SK-N-SH (cell line): ENCODE measurements around the gene ARHGAP40.

Experiments used
- CTCF ChIP-seq: fragments of 200-600 bp; sonication (generic); IDR thresholded peaks from 2 replicates; pipeline ENCODE4 v1.6.1; 2017; ENCODE audit warnings: antibody characterized with exemption, mild to moderate bottlenecking, moderate library complexity
- POLR2AphosphoS5 ChIP-seq: IDR thresholded peaks from 2 replicates; pipeline ENCODE4 v1.6.1; 2012; ENCODE audit warnings: low read depth, low read length
- REST ChIP-seq: IDR thresholded peaks from 2 replicates; pipeline ENCODE4 v1.6.1; 2012; ENCODE audit warnings: mild to moderate bottlenecking, low read depth, low read length, moderate library complexity

- TF ChIP-seq POLR2AphosphoS5 (no peak), REST (no peak), CTCF (no peak)
Measured at GRCh38 chr20:38591474-38592410, 9.9 kb upstream of the ARHGAP40 start.
